Measurements from ENCODE around the gene ZBTB37. TPM values are rescaled to one million over a fixed set of nuclear protein-coding genes. Genes with fewer than 3 reads are reported as not detected.
"Not testable (repeated sequence)": the region's sequence is repeated elsewhere in the genome, so short reads cannot be mapped to it uniquely, and the experiment has no call there.

Gene ZBTB37
- total RNA-seq, 1 donor from 2014 or later = 11.7 TPM

DNA sequence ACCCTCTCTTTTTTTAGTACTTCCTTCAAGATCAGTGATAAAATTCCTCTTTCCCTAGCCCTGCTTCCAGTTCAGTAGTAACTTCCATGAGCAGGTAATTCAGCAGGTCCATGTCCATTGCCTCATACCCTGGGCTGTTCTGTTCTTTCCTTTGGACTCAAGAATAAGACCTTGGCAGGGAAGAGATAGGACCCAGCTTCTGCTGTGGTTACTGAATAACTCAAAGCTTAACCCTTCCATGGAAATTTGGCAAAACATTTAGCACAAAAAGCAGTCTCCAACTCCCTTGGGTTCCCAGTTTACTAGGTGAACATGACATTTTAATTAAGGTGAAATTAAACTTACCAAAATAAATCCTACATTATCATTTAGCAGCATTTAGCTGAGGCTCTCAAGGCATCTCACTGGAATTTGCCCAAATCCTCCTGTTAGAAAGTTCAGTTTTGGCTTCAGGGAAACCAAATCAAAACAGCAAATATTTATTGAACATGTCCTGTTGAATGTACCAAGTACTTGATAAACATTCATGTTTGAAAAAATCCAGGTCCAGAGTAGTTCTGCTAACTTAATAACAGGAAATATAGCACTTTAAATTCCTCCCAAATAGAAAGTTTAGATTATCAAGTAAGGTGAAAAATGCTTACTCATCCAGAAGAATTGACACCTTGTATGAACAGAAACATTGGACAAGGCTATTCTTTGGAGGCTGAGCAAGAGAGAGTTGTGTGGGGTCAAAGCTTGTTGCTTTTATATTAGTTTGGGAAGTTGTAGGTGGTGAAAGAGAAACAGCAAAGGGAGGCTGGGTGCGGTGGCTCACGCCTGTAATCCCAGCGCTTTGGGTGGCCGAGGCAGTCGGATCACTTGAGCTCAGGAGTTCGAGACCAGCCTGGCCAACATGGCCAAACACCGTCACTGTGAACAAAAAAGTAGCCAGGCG is 57.4 kb downstream of the ZBTB37 start:
- Mint-ChIP-seq H3K27ac (ENCODE audit: unreplicated experiment) (no peak overlapping the region), H3K27me3 (ENCODE audit: unreplicated experiment) (peaks cover 4% of the 10 kb centered on the region), H3K9me3 (ENCODE audit: unreplicated experiment) (peaks cover 3% of the 10 kb centered on the region), H3K4me3 (ENCODE audit: unreplicated experiment) (no peak overlapping the region), H3K4me1 (ENCODE audit: low read depth, unreplicated experiment) (no peaks in the 10 kb centered on the region), H3K36me3 (ENCODE audit: unreplicated experiment) (no peaks in the 10 kb centered on the region)
- TF ChIP-seq, protein P1, sequence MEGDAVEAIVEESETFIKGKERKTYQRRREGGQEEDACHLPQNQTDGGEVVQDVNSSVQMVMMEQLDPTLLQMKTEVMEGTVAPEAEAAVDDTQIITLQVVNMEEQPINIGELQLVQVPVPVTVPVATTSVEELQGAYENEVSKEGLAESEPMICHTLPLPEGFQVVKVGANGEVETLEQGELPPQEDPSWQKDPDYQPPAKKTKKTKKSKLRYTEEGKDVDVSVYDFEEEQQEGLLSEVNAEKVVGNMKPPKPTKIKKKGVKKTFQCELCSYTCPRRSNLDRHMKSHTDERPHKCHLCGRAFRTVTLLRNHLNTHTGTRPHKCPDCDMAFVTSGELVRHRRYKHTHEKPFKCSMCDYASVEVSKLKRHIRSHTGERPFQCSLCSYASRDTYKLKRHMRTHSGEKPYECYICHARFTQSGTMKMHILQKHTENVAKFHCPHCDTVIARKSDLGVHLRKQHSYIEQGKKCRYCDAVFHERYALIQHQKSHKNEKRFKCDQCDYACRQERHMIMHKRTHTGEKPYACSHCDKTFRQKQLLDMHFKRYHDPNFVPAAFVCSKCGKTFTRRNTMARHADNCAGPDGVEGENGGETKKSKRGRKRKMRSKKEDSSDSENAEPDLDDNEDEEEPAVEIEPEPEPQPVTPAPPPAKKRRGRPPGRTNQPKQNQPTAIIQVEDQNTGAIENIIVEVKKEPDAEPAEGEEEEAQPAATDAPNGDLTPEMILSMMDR (IDR thresholded peaks at IDR 0.05; ENCODE audit: partially characterized antibody, unreplicated experiment) = no peak
- no peak for DNase-seq

DNA sequence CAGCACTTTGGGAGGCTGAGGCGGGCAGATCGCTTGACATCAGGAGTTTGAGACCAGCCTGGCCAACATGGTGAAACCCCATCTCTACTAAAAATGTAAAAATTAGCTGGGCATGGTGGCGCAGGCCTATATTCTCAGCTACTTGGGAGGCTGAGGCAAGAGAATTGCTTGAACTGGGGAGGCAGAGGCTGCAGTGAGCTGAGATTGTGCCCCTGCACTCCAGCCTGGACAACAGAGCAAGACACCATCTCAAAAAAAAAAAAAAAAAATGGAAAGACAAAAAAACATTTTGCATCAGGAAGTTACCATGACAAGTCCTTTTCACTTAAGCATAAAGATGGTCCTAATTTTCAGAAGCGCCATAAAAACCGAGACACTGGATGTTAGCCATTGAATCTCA is 62.4 kb downstream of the ZBTB37 start:
- not testable (repeated sequence) for H3K36me3 Mint-ChIP-seq (ENCODE audit: unreplicated experiment); H3K27me3 Mint-ChIP-seq (ENCODE audit: unreplicated experiment); H3K9me3 Mint-ChIP-seq (ENCODE audit: unreplicated experiment); H3K4me1 Mint-ChIP-seq (ENCODE audit: low read depth, unreplicated experiment); H3K27ac Mint-ChIP-seq (ENCODE audit: unreplicated experiment); H3K4me3 Mint-ChIP-seq (ENCODE audit: unreplicated experiment); DNase-seq

DNA sequence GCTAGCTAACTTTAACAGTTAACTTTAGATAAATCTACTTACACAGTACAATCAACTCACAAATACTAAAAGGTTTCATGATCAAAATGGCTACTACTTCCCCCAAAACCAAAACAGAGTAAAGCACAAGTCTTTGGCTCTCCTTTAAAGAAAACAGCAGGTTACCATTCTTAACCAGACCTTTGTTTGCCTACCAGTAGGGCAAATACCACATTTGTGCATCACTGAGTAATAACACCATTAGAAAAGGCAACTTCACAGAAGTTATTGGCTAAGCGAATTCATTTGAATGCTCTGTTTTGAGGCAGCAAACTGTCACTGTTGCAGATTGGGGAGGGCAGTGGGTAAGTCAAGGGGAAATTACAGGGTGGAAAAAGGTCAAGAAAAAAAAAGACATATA is 66.3 kb downstream of the ZBTB37 start:
- TF ChIP-seq, protein P1 (IDR thresholded peaks at IDR 0.05; ENCODE audit: partially characterized antibody, unreplicated experiment) = no peak

DNA sequence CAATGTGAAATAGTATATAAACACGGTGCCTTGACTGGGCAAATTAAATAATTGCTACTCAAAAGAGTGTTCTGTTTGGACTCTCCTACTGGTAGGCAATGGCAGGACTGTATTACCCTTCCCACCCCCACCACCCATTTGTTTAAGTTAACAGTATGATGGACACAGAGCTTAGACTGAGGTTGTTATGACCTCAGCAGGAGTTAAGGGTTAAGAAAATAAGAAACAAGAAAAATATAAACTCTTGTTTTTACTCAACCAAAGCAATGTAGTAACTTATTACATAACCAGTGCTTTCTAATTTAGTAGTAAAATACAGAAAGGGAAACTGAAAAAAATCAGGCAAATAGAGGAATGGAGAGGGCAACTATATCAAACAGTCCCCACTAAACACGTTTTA is 68.9 kb downstream of the ZBTB37 start:
- Mint-ChIP-seq H3K36me3 (ENCODE audit: unreplicated experiment) (no peaks in the 10 kb centered on the region), H3K27me3 (ENCODE audit: unreplicated experiment) (no peaks in the 10 kb centered on the region), H3K9me3 (ENCODE audit: unreplicated experiment) (no peaks in the 10 kb centered on the region), H3K4me1 (ENCODE audit: low read depth, unreplicated experiment) (no peaks in the 10 kb centered on the region), H3K4me3 (ENCODE audit: unreplicated experiment) (no peak overlapping the region), H3K27ac (ENCODE audit: unreplicated experiment) (no peak overlapping the region)
- DNase-seq = no peak
- TF ChIP-seq, protein P1 (IDR thresholded peaks at IDR 0.05; ENCODE audit: partially characterized antibody, unreplicated experiment) = no peak

More for the DNA sequence above, 66.3 kb downstream of the ZBTB37 start:
- no peaks in the 10 kb centered on the region for H3K27me3 Mint-ChIP-seq (ENCODE audit: unreplicated experiment)
- no peaks in the 10 kb centered on the region for H3K9me3 Mint-ChIP-seq (ENCODE audit: unreplicated experiment)
- no peaks in the 10 kb centered on the region for H3K4me1 Mint-ChIP-seq (ENCODE audit: low read depth, unreplicated experiment)
- H3K27ac Mint-ChIP-seq (ENCODE audit: unreplicated experiment) = no peak overlapping the region
- H3K4me3 Mint-ChIP-seq (ENCODE audit: unreplicated experiment) = no peak overlapping the region
- no peak for DNase-seq
- no peaks in the 10 kb centered on the region for H3K36me3 Mint-ChIP-seq (ENCODE audit: unreplicated experiment)

DNA sequence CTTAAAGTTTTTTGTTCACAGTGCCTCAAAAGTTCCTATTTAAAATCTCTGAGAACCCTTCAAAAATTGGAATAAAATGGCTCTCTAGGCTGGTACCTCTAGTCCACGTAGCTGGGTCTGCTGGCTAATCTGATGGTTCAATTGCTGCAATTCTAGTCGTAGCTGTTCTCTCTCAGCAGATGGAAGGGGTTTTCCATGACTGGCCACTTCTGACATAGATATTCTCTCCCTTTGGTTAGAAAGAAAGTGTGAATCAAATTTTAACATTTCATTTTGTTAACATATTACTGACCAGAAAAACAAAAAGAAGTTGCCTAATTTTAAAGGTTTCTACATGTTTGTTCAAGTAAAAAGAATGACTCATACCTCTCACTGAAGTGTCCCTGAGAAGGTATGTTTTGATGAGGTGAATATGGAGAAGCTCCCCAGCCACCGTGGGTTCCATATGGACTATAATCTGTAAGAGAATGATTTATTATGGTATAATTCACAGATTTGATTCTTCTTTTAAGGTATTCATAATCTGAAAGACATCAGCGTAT is 78.3 kb downstream of the ZBTB37 start:
- peaks cover 2% of the 10 kb centered on the region for H3K9me3 Mint-ChIP-seq (ENCODE audit: unreplicated experiment)
- peak overlapping the region; percentile 8 for H3K27ac Mint-ChIP-seq (ENCODE audit: unreplicated experiment)
- H3K27me3 Mint-ChIP-seq (ENCODE audit: unreplicated experiment) = no peaks in the 10 kb centered on the region
- no peak overlapping the region for H3K4me3 Mint-ChIP-seq (ENCODE audit: unreplicated experiment)
- no peak for DNase-seq
- TF ChIP-seq, protein P1 (IDR thresholded peaks at IDR 0.05; ENCODE audit: partially characterized antibody, unreplicated experiment) = no peak
- no peaks in the 10 kb centered on the region for H3K36me3 Mint-ChIP-seq (ENCODE audit: unreplicated experiment)
- no peaks in the 10 kb centered on the region for H3K4me1 Mint-ChIP-seq (ENCODE audit: low read depth, unreplicated experiment)
